Smooth muscle cell (in vitro differentiated cells): ENCODE data around the gene CDKN2AIPNL. TPM values are rescaled to one million over a fixed set of nuclear protein-coding genes. Genes with fewer than 3 reads are reported as not detected.

ENCODE experiments used
- DNase-seq: peaks from one replicate; lab custom pipeline; 2025; ENCODE audit not compliant: unreplicated experiment; lab: John Stamatoyannopoulos, UW
- H2AFZ ChIP-seq: fragments of 200-600 bp; sonication (generic); 2 replicates; pipeline ENCODE4 v1.6.0; 2016; ENCODE audit warnings: antibody characterized with exemption, low read depth, mild to moderate bottlenecking
- H3F3A ChIP-seq: fragments of 200-600 bp; sonication (generic); 2 replicates; pipeline ENCODE4 v1.6.0; 2017; ENCODE audit warnings: antibody characterized with exemption, low read depth
- H3K27ac ChIP-seq: fragments of 200-600 bp; sonication (generic); 2 replicates; pipeline ENCODE4 v1.5.1; 2016; ENCODE audit warnings: low read depth, mild to moderate bottlenecking
- H3K27me3 ChIP-seq: fragments of 200-600 bp; sonication (generic); 2 replicates; pipeline ENCODE4 v1.6.1; 2016; ENCODE audit warnings: low read depth, mild to moderate bottlenecking
- H3K36me3 ChIP-seq: fragments of 200-600 bp; sonication (generic); 2 replicates; pipeline ENCODE4 v1.5.1; 2016; ENCODE audit warnings: low read depth
- H3K4me1 ChIP-seq: fragments of 200-600 bp; sonication (generic); 2 replicates; pipeline ENCODE4 v1.5.1; 2016; ENCODE audit warnings: low read depth
- H3K4me2 ChIP-seq: fragments of 200-600 bp; sonication (generic); 2 replicates; pipeline ENCODE4 v1.6.0; 2016; ENCODE audit warnings: mild to moderate bottlenecking
- H3K4me3 ChIP-seq: fragments of 200-600 bp; sonication (generic); 2 replicates; pipeline ENCODE4 v1.5.1; 2016; ENCODE audit warnings: mild to moderate bottlenecking
- H3K79me2 ChIP-seq: fragments of 200-600 bp; sonication (generic); 2 replicates; pipeline ENCODE4 v1.6.0; 2016; ENCODE audit warnings: low read depth, mild to moderate bottlenecking
- H3K9ac ChIP-seq: fragments of 200-600 bp; sonication (generic); 2 replicates; pipeline ENCODE4 v1.6.0; 2016; ENCODE audit warnings: low read depth
- H3K9me3 ChIP-seq: fragments of 200-600 bp; sonication (generic); replicated peaks from 2 replicates; pipeline ENCODE4 v1.5.1; 2016; ENCODE audit warnings: low read depth
- H4K20me1 ChIP-seq: fragments of 200-600 bp; sonication (generic); 2 replicates; pipeline ENCODE4 v1.6.0; 2016; ENCODE audit warnings: low read depth
- WGBS: methylation state at CpG from one replicate; pipeline ENCODE4 v1.1.7; 2016; ENCODE audit warnings: low lambda C conversion rate; 5-methylcytosine and 5-hydroxymethylcytosine counted together
- polyA plus RNA-seq: library from polyadenylated mRNA; unstranded; fragments of >200 nt; fragmentation: Nextera tagmentation; extraction: Ambion mirVana; gene quantifications from 2 replicates; pipeline ENCODE4 v1.2.1, GENCODE V29; 2016
- total RNA-seq: library from RNA; depleted of rRNA; stranded (reverse); fragments of >200 nt; gene quantifications from 2 replicates; pipeline ENCODE4 v1.2.3, GENCODE V29; 2014
- TF ChIP-seq, protein P1 (sequence below): fragments of 200-600 bp; sonication (generic); IDR thresholded peaks from 2 replicates; pipeline ENCODE4 v1.5.1; 2017; ENCODE audit warnings: borderline replicate concordance, mild to moderate bottlenecking, antibody characterized with exemption; ENCODE audit not compliant: insufficient read depth, poor library complexity, severe bottlenecking

CDKN2AIPNL gene
- total and polyA plus RNA-seq, 2 experiments from 2014 or later, result 9.9 to 27.7 TPM

DNA sequence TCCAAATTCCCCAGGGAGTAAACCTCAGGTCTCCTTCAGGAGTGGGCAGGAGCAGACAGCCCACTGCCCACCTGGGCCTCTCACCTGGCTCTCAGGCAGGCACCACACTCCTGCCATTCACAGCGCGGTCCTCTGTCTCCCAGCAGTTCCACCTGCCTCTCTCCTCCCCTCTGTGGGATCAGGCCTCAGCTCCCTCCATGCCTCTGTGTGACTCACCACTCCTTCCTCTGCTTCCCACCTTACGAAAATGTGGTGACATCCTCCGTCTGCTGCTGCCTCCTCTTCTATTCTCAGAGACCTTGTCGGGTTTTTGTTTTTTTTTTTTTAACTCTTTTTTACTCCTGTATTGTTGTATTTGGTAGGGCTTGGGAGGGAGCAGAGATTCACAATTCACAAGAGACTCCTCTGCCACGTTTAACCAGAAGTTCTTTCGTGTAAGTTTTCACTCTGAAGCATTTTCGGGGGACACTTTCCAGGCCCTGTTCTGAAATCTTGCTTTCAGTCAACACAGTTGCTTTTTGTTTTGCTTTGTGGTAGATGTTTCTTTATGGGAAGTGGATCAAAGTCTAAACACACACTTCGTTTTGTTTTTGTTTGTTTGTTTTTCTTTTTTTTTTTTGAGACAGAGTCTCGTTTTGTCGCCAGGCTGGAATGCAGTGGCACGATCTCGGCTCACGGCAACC, 21.1 kb upstream of the CDKN2AIPNL start:
- Histone ChIP-seq H3K9me3 (no peaks in the 10 kb centered on the region), H3K9ac (no peak overlapping the region), H3K4me1 (peaks cover 22% of the 10 kb centered on the region), H3K36me3 (no peaks in the 10 kb centered on the region), H3K27ac (no peak overlapping the region), H2AFZ (no peak overlapping the region), H3F3A (peaks cover 9% of the 10 kb centered on the region), H4K20me1 (no peaks in the 10 kb centered on the region), H3K79me2 (no peaks in the 10 kb centered on the region), H3K27me3 (no peaks in the 10 kb centered on the region), H3K4me3 (no peak overlapping the region), H3K4me2 (no peak overlapping the region)
- 48% methylated on average over 14 of the region's 14 CpGs for WGBS
- DNase-seq, result no peak
- TF ChIP-seq, protein P1, sequence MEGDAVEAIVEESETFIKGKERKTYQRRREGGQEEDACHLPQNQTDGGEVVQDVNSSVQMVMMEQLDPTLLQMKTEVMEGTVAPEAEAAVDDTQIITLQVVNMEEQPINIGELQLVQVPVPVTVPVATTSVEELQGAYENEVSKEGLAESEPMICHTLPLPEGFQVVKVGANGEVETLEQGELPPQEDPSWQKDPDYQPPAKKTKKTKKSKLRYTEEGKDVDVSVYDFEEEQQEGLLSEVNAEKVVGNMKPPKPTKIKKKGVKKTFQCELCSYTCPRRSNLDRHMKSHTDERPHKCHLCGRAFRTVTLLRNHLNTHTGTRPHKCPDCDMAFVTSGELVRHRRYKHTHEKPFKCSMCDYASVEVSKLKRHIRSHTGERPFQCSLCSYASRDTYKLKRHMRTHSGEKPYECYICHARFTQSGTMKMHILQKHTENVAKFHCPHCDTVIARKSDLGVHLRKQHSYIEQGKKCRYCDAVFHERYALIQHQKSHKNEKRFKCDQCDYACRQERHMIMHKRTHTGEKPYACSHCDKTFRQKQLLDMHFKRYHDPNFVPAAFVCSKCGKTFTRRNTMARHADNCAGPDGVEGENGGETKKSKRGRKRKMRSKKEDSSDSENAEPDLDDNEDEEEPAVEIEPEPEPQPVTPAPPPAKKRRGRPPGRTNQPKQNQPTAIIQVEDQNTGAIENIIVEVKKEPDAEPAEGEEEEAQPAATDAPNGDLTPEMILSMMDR, result no peak

DNA sequence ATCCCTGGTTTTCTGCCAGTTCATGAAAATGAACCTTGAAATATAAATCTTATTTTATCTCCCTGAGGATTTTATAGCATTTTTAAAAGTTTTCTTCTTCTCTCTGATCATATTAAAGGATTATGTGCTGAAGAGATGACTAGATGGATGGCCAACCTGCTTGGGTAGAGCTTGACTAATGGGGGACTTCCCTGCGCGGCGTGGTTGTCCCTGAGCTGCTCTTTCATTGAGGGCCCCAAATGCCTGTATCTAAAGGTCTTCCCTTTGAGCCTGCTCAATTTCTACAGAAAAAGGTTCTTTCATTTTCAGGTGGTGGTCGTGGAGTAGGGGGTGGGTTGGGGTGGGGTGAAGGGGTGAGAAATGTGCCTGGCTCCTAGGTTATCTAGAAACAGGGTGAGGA, 20.5 kb upstream of the CDKN2AIPNL start:
- H3K9me3 ChIP-seq, result no peaks in the 10 kb centered on the region
- no peak overlapping the region for H2AFZ ChIP-seq
- peaks cover 22% of the 10 kb centered on the region for H3K4me1 ChIP-seq
- H3K4me3 ChIP-seq, result no peak overlapping the region
- peaks cover 6% of the 10 kb centered on the region for H3F3A ChIP-seq
- H3K27me3 ChIP-seq, result no peaks in the 10 kb centered on the region
- no peak for DNase-seq
- no peaks in the 10 kb centered on the region for H3K79me2 ChIP-seq
- 85% methylated on average over 4 of the region's 4 CpGs for WGBS
- TF ChIP-seq, protein P1, result no peak
- H3K36me3 ChIP-seq, result no peaks in the 10 kb centered on the region
- H3K9ac ChIP-seq, result no peak overlapping the region
- no peak overlapping the region for H3K4me2 ChIP-seq
- no peak overlapping the region for H3K27ac ChIP-seq
- H4K20me1 ChIP-seq, result no peaks in the 10 kb centered on the region

- H3K4me3 ChIP-seq, result no peak overlapping the region
- no peak overlapping the region for H3K9ac ChIP-seq
- no peaks in the 10 kb centered on the region for H3F3A ChIP-seq
- no peak overlapping the region for H3K27ac ChIP-seq
- H4K20me1 ChIP-seq, result no peaks in the 10 kb centered on the region
- no peaks in the 10 kb centered on the region for H3K79me2 ChIP-seq
- TF ChIP-seq, protein P1, result no peak
- H3K36me3 ChIP-seq, result no peaks in the 10 kb centered on the region
- no peaks in the 10 kb centered on the region for H3K9me3 ChIP-seq
- 67% methylated on average over 5 of the region's 5 CpGs for WGBS
- no peaks in the 10 kb centered on the region for H3K27me3 ChIP-seq
- no peak overlapping the region for H3K4me2 ChIP-seq
- no peak overlapping the region for H2AFZ ChIP-seq
- DNase-seq, result no peak
- H3K4me1 ChIP-seq, result peaks cover 16% of the 10 kb centered on the region
These were observed 18.4 kb upstream of the CDKN2AIPNL start for GRCh38 chr5:134430001-134430569.
